22Rv1 (cell line): ENCODE data around the gene RAB40B.

ENCODE experiments used
- CTCF ChIP-seq: fragments of 450-650 bp; IDR thresholded peaks from 2 replicates; pipeline ENCODE4 v1.5.1; 2017; ENCODE audit warnings: mild to moderate bottlenecking
- ZFX ChIP-seq: fragments of 450-650 bp; IDR thresholded peaks from 2 replicates; pipeline ENCODE4 v1.6.1; 2017; ENCODE audit warnings: antibody characterized with exemption, borderline replicate concordance

GRCh38 chr17:82694647-82695046 lies 3.9 kb downstream of the RAB40B start:
- TF ChIP-seq CTCF (no peak), ZFX (no peak)
